ENCODE measurements around the gene PACSIN2. TPM values are rescaled to one million over a fixed set of nuclear protein-coding genes. Genes with fewer than 3 reads are reported as not detected.

PACSIN2 gene
- total and polyA plus RNA-seq, 2 experiments from 2014 or later, result 23.5 to 57.3 TPM

- Mint-ChIP-seq H3K4me1 (peaks cover 45% of the 10 kb centered on the region), H3K4me3 (no peak overlapping the region), H3K27me3 (ENCODE audit: insufficient read depth, low read depth, poor library complexity) (peaks cover 5% of the 10 kb centered on the region), H3K36me3 (ENCODE audit: low read depth) (0 out of 3 replicates have a peak, but pooled peaks cover 2% of the 10 kb centered on the region), H3K27ac (no peak overlapping the region; the same call in 1 of the 2 replicates), H3K9me3 (no peaks in the 10 kb centered on the region; the same call in 2 of the 3 replicates)
- peaks cover 98% of the 10 kb centered on the region for H3K79me2 ChIP-seq (replicated peaks; ENCODE audit: insufficient read depth)
- H3K36me3 ChIP-seq (ENCODE audit: insufficient read depth), result no peaks in the 10 kb centered on the region
- no peaks in the 10 kb centered on the region for H3K9me2 ChIP-seq (ENCODE audit: insufficient read depth)
- H3K27me3 ChIP-seq (ENCODE audit: insufficient read depth), result no peaks in the 10 kb centered on the region
- H2AFZ ChIP-seq, result no peak overlapping the region
- DNase-seq (ENCODE audit: low spot score) (no peak), ATAC-seq (no peak; the same call in 2 of the 3 replicates)
- no peaks in the 10 kb centered on the region for H3F3A ChIP-seq (replicated peaks; ENCODE audit: low read depth)
- peaks cover 12% of the 10 kb centered on the region; the same call in 1 of the 2 replicates for H3K4me1 ChIP-seq (ENCODE audit: insufficient read depth)
- no peak for TF ChIP-seq STAT1 (IDR thresholded peaks at IDR 0.05; ENCODE audit: unreplicated experiment)
- no peak for TF ChIP-seq ZNF114 (CRISPR knock-in tag; IDR thresholded peaks at IDR 0.05)
- no peak for TF ChIP-seq POLR2AphosphoS5 (IDR thresholded peaks at IDR 0.05; ENCODE audit: low read depth)
- no peak for TF ChIP-seq EZH2 (IDR thresholded peaks at IDR 0.05; ENCODE audit: low read depth, unreplicated experiment)
- TF ChIP-seq, protein P1, sequence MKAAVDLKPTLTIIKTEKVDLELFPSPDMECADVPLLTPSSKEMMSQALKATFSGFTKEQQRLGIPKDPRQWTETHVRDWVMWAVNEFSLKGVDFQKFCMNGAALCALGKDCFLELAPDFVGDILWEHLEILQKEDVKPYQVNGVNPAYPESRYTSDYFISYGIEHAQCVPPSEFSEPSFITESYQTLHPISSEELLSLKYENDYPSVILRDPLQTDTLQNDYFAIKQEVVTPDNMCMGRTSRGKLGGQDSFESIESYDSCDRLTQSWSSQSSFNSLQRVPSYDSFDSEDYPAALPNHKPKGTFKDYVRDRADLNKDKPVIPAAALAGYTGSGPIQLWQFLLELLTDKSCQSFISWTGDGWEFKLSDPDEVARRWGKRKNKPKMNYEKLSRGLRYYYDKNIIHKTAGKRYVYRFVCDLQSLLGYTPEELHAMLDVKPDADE (IDR thresholded peaks at IDR 0.05), result no peak
- TF ChIP-seq CTCF (conservative IDR thresholded peaks at IDR 0.05; ENCODE audit: low read depth in 2 of 2), result no peak
- peaks cover 29% of the 10 kb centered on the region; the same call in 1 of the 2 replicates for H4K20me1 ChIP-seq (replicated peaks; ENCODE audit: insufficient read depth)
- H3K4me2 ChIP-seq, result no peak overlapping the region
- no peak overlapping the region for H3K4me3 ChIP-seq
- H3K27ac ChIP-seq (ENCODE audit: low read depth), result no peak overlapping the region
These were observed 92.4 kb downstream of the PACSIN2 start for GRCh38 chr22:42922374-42923191.

GRCh38 chr22:42920101-42920820 lies 94.7 kb downstream of the PACSIN2 start:
- H3K27ac ChIP-seq (ENCODE audit: low read depth), result no peak overlapping the region
- H3K4me2 ChIP-seq, result no peak overlapping the region
- Mint-ChIP-seq H3K9me3 (no peaks in the 10 kb centered on the region; the same call in 2 of the 3 replicates), H3K4me1 (peaks cover 48% of the 10 kb centered on the region), H3K4me3 (no peak overlapping the region), H3K27ac (no peak overlapping the region), H3K27me3 (ENCODE audit: insufficient read depth, low read depth, poor library complexity) (peaks cover 8% of the 10 kb centered on the region), H3K36me3 (ENCODE audit: low read depth) (0 out of 3 replicates have a peak, but pooled peaks cover 2% of the 10 kb centered on the region)
- ATAC-seq (no peak), DNase-seq (ENCODE audit: low spot score) (no peak)
- H3K4me3 ChIP-seq, result no peak overlapping the region
- peaks cover 94% of the 10 kb centered on the region for H3K79me2 ChIP-seq (replicated peaks; ENCODE audit: insufficient read depth)
- no peaks in the 10 kb centered on the region for H3K27me3 ChIP-seq (ENCODE audit: insufficient read depth)
- H3K36me3 ChIP-seq (ENCODE audit: insufficient read depth), result no peaks in the 10 kb centered on the region
- H3F3A ChIP-seq (replicated peaks; ENCODE audit: low read depth), result no peaks in the 10 kb centered on the region
- no peaks in the 10 kb centered on the region for H3K9me2 ChIP-seq (ENCODE audit: insufficient read depth)
- no peak overlapping the region for H2AFZ ChIP-seq
- H4K20me1 ChIP-seq (replicated peaks; ENCODE audit: insufficient read depth), result peaks cover 34% of the 10 kb centered on the region
- peaks cover 24% of the 10 kb centered on the region; the same call in 1 of the 2 replicates for H3K4me1 ChIP-seq (ENCODE audit: insufficient read depth)
- no peak for TF ChIP-seq CREB1 (CRISPR knock-in tag; IDR thresholded peaks at IDR 0.05; ENCODE audit: low read depth)
- no peak for TF ChIP-seq STAT1 (IDR thresholded peaks at IDR 0.05; ENCODE audit: unreplicated experiment)
- no peak for TF ChIP-seq ZNF331 (CRISPR knock-in tag; IDR thresholded peaks at IDR 0.05; ENCODE audit: low read depth)
- no peak for TF ChIP-seq POLR2AphosphoS5 (IDR thresholded peaks at IDR 0.05; ENCODE audit: low read depth)
- no peak for TF ChIP-seq NANOG (IDR thresholded peaks at IDR 0.05; ENCODE audit: borderline replicate concordance)
- no peak for TF ChIP-seq EZH2phosphoT487 (IDR thresholded peaks at IDR 0.05; ENCODE audit: unreplicated experiment)
- TF ChIP-seq REST (IDR thresholded peaks at IDR 0.05; ENCODE audit: unreplicated experiment), result no peak
- TF ChIP-seq, protein P1 (IDR thresholded peaks at IDR 0.05), result no peak

Data from GM23338 (cell line).